Breast epithelium (tissue), 4 donors: ENCODE data around the gene OR2G2. TPM values are rescaled to one million over a fixed set of nuclear protein-coding genes. Genes with fewer than 3 reads are reported as not detected.

Experiments used
- DNase-seq, 2 donors: peaks; one replicate each; pipeline ENCODE4 v3.0.0-alpha.2; 2019; ENCODE audit warnings: low spot score in 2 of 2
- H3K27ac ChIP-seq, 2 donors: fragments of 200-600 bp; sonication (generic) in 1 of 2; one replicate each; pipeline ENCODE4 v1.5.1; 2016 to 2019; ENCODE audit warnings: mild to moderate bottlenecking in 1 of 2
- H3K27me3 ChIP-seq, 2 donors: fragments of 200-600 bp; sonication (generic) in 1 of 2; one replicate each; pipeline versions ENCODE4 v1.5.1 to v1.6.0; 2017 to 2019; ENCODE audit warnings: control low read depth in 1 of 2, mild to moderate bottlenecking in 1 of 2
- H3K36me3 ChIP-seq: fragments of 200-600 bp; one replicate; pipeline ENCODE4 v1.5.1; 2019
- H3K4me1 ChIP-seq, 2 donors: fragments of 200-600 bp; sonication (generic); one replicate each; pipeline ENCODE4 v1.5.1; 2016 to 2019; ENCODE audit warnings: control low read depth in 1 of 2
- H3K4me3 ChIP-seq, 3 donors: fragments of 200-600 bp; sonication (generic); 1 replicate in 2 of 3; 2 replicates in 1 of 3; pipeline ENCODE4 v1.5.1; 2016 to 2019; ENCODE audit warnings: mild to moderate bottlenecking in 3 of 3, moderate library complexity in 2 of 3
- H3K9me3 ChIP-seq, 2 donors: fragments of 200-600 bp; sonication (generic) in 1 of 2; one replicate each; pipeline ENCODE4 v1.5.1; 2016 to 2019; ENCODE audit warnings: control low read depth in 1 of 2
- POLR2A ChIP-seq: fragments of 450-650 bp; IDR thresholded peaks from one replicate; pipeline ENCODE4 v1.6.1; 2016; ENCODE audit warnings: antibody characterized with exemption, mild to moderate bottlenecking, moderate library complexity
- POLR2AphosphoS5 ChIP-seq, 3 donors: sonication (generic); formaldehyde crosslinking; IDR thresholded peaks; one replicate each; pipeline ENCODE4 v1.6.1; 2017; ENCODE audit warnings: antibody characterized with exemption in 3 of 3
- intact Hi-C: fragments of 100-400 bp; cut with DNase I; formaldehyde crosslinking; loops from one replicate; pipeline ENCODE4 v1.15.1; 2023; ENCODE audit warnings: low total_unique reads
- total RNA-seq, 3 donors: library from RNA; depleted of rRNA; stranded (reverse); fragments of >200 nt; gene quantifications; one replicate each; pipeline ENCODE4 v1.1.0, GENCODE V29; 2016
- TF ChIP-seq, protein P1 (sequence below), 3 donors: fragments of 450-650 bp; IDR thresholded peaks; one replicate each; pipeline ENCODE4 v1.5.1; 2016 to 2017; ENCODE audit warnings: antibody characterized with exemption in 3 of 3, mild to moderate bottlenecking in 3 of 3, moderate library complexity in 3 of 3

OR2G2 gene
- total RNA-seq, 3 donors from 2014 or later = not detected

DNA sequence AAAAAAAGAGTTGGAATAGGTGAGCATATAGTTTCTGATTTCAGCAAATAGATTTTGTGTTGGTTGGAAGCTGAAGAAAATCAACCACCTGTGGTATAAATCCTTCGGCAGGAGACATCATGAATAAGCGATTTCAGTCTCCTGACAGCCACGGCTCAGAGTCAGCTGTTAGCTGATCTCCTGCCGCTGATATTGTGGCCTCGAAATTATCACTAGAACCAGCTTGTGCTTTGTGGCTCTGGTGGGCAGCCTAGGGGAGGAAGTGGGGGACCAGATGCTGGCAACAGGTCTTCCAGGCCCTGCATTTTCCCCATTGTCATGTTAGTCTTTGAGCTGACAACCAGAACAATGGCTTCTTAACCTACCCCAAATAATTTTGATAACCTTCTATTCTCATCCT lies 40.1 kb upstream of the OR2G2 start:
- intact Hi-C loops = loop anchor here (10.0 kb wide), 1 partner anchor 1273 kb away; no protein-coding TSS in a partner anchor
- H3K4me3 ChIP-seq = no peak overlapping the region
- H3K27ac ChIP-seq = no peak overlapping the region
- no peak for TF ChIP-seq POLR2AphosphoS5 (IDR thresholded peaks at IDR 0.05)
- TF ChIP-seq POLR2A = no peak
- no peaks in the 10 kb centered on the region for H3K9me3 ChIP-seq
- H3K27me3 ChIP-seq = no peaks in the 10 kb centered on the region
- no peak for DNase-seq
- H3K36me3 ChIP-seq = no peaks in the 10 kb centered on the region
- no peaks in the 10 kb centered on the region for H3K4me1 ChIP-seq

DNA sequence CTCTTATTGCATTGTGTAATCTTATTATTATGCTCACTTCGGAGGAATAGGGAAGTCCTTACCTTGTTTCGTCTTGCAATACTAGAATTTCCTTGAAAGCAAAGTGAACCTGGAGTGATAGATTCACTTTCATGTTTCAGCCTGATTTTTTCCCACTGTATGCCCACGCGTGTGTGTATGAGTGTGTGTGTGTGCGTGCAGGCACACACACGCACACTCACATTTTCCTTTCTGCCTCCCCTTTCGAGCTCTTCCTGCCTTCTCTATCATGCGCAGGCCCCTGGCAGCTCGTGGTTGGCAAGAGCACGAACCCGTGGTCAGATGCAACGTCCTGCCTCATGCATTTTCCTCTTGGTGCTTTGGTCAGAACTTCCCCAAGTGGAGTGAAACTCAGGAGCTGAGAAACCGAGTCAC lies 39.4 kb upstream of the OR2G2 start, which contains the start of gene GCSAML:
Gene GCSAML (plus strand): TSS at position 366 of the 414 bp plus-strand sequence. CDS start 58 bp downstream, outside the sequence.
- intact Hi-C loops = loop anchor here (10.0 kb wide), 1 partner anchor 1274 kb away; no protein-coding TSS in a partner anchor
- H3K36me3 ChIP-seq = no peaks in the 10 kb centered on the region

DNA sequence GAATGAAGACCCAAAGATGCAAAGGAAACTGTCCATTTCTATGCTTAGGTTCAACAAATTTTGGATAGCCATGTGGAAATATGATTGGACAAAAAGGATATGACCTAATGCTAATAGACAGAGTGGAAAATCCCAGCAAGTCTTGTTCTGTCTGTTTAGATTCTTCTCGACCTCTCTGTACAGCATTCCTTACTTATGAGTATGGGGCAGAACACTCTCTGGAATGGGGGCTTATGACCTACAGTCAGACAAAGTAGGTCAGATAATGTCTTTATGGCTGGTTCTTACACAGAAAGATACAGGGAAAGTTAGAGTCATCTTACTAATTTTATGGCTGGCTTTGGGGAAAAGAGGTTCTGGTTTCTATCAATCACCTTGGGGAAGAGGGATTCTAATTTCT lies 36.4 kb upstream of the OR2G2 start:
- DNase-seq = no peak
- Histone ChIP-seq H3K4me3 (no peak overlapping the region), H3K27ac (no peak overlapping the region), H3K9me3 (no peaks in the 10 kb centered on the region), H3K4me1 (no peaks in the 10 kb centered on the region), H3K27me3 (no peaks in the 10 kb centered on the region), H3K36me3 (no peaks in the 10 kb centered on the region)
- intact Hi-C loops = no loop called here
- TF ChIP-seq POLR2A (no peak), POLR2AphosphoS5 (IDR thresholded peaks at IDR 0.05) (no peak)
- TF ChIP-seq, protein P1, sequence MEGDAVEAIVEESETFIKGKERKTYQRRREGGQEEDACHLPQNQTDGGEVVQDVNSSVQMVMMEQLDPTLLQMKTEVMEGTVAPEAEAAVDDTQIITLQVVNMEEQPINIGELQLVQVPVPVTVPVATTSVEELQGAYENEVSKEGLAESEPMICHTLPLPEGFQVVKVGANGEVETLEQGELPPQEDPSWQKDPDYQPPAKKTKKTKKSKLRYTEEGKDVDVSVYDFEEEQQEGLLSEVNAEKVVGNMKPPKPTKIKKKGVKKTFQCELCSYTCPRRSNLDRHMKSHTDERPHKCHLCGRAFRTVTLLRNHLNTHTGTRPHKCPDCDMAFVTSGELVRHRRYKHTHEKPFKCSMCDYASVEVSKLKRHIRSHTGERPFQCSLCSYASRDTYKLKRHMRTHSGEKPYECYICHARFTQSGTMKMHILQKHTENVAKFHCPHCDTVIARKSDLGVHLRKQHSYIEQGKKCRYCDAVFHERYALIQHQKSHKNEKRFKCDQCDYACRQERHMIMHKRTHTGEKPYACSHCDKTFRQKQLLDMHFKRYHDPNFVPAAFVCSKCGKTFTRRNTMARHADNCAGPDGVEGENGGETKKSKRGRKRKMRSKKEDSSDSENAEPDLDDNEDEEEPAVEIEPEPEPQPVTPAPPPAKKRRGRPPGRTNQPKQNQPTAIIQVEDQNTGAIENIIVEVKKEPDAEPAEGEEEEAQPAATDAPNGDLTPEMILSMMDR (IDR thresholded peaks at IDR 0.05) = no peak

More for the DNA sequence above, 39.4 kb upstream of the OR2G2 start, which contains the start of gene GCSAML:
- H3K27me3 ChIP-seq = no peaks in the 10 kb centered on the region
- no peak for DNase-seq
- H3K27ac ChIP-seq = no peak within 1 kb of the TSS
- no peak within 1 kb of the TSS for H3K4me3 ChIP-seq
- no peaks in the 10 kb centered on the region for H3K9me3 ChIP-seq
- no peak for TF ChIP-seq POLR2AphosphoS5 (IDR thresholded peaks at IDR 0.05)
- TF ChIP-seq, protein P1 (IDR thresholded peaks at IDR 0.05) = no peak
- TF ChIP-seq POLR2A = no peak
- H3K4me1 ChIP-seq = no peaks in the 10 kb centered on the region

DNA sequence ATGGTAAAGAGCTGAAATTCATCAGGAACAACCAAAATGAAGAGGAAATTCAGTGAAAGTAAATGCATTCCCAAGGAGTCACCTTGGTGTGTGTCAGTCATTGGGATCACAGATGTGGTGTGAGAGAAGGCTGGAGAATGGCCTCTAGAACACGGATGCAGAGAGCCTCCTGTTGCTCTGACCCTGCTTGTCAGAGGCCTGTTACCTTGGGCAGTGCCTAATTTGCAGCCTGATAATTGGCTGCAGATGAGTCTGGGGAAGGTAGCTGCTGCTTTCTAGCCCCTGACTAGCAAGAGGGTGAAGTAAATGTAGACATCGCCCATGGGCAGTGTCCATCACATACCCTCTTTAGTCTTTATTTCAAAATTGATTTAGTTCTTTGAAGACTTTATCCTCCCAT lies 35.9 kb upstream of the OR2G2 start:
- TF ChIP-seq, protein P1 (IDR thresholded peaks at IDR 0.05) = no peak
- Histone ChIP-seq H3K4me3 (no peak overlapping the region), H3K9me3 (no peaks in the 10 kb centered on the region), H3K27me3 (no peaks in the 10 kb centered on the region), H3K4me1 (no peaks in the 10 kb centered on the region), H3K27ac (no peak overlapping the region), H3K36me3 (no peaks in the 10 kb centered on the region)
- intact Hi-C loops = no loop called here
- DNase-seq = no peak

DNA sequence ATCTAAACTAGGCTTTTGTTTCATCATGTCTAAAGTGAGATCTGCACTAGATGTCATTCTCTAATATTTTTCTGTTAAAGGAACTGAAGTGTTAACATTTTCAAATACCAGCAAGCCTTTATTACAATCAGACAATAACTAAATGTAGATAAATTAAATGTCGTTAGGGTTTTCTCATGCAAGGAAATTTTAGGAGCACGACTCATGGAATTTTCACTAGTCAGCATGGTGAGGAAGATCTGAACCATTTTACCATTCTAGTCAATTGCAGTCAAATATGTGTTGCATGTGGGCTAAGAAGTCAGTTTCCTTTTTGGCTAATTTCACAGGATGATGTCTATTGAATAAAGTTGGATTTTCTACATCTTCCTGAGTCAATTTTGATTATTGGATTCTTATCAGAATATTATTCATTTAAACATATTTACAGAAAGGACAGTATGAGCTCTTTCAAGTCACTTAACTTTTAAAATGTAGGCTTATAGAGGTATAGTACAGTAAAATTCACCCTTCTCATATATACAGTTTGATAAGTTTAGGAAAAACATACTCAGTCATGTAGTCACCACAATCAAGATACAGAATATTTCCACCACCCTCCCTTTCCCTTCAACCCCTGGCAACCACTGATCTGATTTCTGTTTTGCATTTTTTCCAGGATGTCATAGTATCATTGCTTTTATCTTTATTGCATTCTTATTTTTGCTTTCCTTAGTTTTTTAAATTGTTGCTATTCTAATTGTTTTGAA lies 30.1 kb upstream of the OR2G2 start:
- intact Hi-C loops = no loop called here
- Histone ChIP-seq H3K27ac (no peak overlapping the region), H3K4me3 (no peak overlapping the region), H3K27me3 (no peaks in the 10 kb centered on the region), H3K4me1 (no peaks in the 10 kb centered on the region), H3K36me3 (no peaks in the 10 kb centered on the region), H3K9me3 (no peaks in the 10 kb centered on the region)
- DNase-seq = no peak
- TF ChIP-seq, protein P1 (IDR thresholded peaks at IDR 0.05) = no peak
- TF ChIP-seq POLR2AphosphoS5 (IDR thresholded peaks at IDR 0.05) (no peak), POLR2A (no peak)
